ENCODE measurements around the gene PRIMA1. TPM values are rescaled to one million over a fixed set of nuclear protein-coding genes. Genes with fewer than 3 reads are reported as not detected.

Gene PRIMA1
- total RNA-seq, 1 experiment from 2014 or later: 4.9 TPM

- TF ChIP-seq GTF2I (CRISPR knock-in tag; conservative IDR thresholded peaks at IDR 0.05) (no peak), KAT7 (CRISPR knock-in tag; IDR thresholded peaks at IDR 0.05; ENCODE audit: borderline replicate concordance) (no peak), ZNF121 (CRISPR knock-in tag; IDR thresholded peaks at IDR 0.05) (no peak), ZNF425 (CRISPR knock-in tag; conservative IDR thresholded peaks at IDR 0.05) (no peak), FOXP1 (CRISPR knock-in tag; IDR thresholded peaks at IDR 0.05; ENCODE audit: borderline replicate concordance) (peak; percentile 80; the same call in 1 of the 2 replicates), FOXJ3 (CRISPR knock-in tag; IDR thresholded peaks at IDR 0.05; ENCODE audit: borderline replicate concordance) (no peak), NFATC4 (CRISPR knock-in tag; IDR thresholded peaks at IDR 0.05) (no peak), FOXK1 (CRISPR knock-in tag; IDR thresholded peaks at IDR 0.05) (peak; percentile 35; the same call in 1 of the 2 replicates), TCF7 (CRISPR knock-in tag; IDR thresholded peaks at IDR 0.05; ENCODE audit: low read depth) (0 out of 2 replicates have a peak, but pooled peaks have one; percentile 39), ZBTB43 (CRISPR knock-in tag; IDR thresholded peaks at IDR 0.05) (no peak), ZNF263 (CRISPR knock-in tag; IDR thresholded peaks at IDR 0.05; ENCODE audit: low read depth) (peak; percentile 49; the same call in 1 of the 2 replicates), MLX (CRISPR knock-in tag; IDR thresholded peaks at IDR 0.05) (0 out of 2 replicates have a peak, but pooled peaks have one; percentile 27), ZNF512 (CRISPR knock-in tag; IDR thresholded peaks at IDR 0.05; ENCODE audit: borderline replicate concordance) (no peak), GABPB1 (CRISPR knock-in tag; IDR thresholded peaks at IDR 0.05) (no peak), ERG (CRISPR knock-in tag; IDR thresholded peaks at IDR 0.05) (no peak)
- TF ChIP-seq, protein P1, sequence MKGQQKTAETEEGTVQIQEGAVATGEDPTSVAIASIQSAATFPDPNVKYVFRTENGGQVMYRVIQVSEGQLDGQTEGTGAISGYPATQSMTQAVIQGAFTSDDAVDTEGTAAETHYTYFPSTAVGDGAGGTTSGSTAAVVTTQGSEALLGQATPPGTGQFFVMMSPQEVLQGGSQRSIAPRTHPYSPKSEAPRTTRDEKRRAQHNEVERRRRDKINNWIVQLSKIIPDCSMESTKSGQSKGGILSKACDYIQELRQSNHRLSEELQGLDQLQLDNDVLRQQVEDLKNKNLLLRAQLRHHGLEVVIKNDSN (CRISPR knock-in tag; IDR thresholded peaks at IDR 0.05): 0 out of 2 replicates have a peak, but pooled peaks have one; percentile 0
- TF ChIP-seq, protein P2, sequence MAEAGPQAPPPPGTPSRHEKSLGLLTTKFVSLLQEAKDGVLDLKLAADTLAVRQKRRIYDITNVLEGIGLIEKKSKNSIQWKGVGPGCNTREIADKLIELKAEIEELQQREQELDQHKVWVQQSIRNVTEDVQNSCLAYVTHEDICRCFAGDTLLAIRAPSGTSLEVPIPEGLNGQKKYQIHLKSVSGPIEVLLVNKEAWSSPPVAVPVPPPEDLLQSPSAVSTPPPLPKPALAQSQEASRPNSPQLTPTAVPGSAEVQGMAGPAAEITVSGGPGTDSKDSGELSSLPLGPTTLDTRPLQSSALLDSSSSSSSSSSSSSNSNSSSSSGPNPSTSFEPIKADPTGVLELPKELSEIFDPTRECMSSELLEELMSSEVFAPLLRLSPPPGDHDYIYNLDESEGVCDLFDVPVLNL (CRISPR knock-in tag; IDR thresholded peaks at IDR 0.05; ENCODE audit: borderline replicate concordance, low read depth): 0 out of 2 replicates have a peak, but pooled peaks have one; percentile 67
These were observed 400 bp upstream of the PRIMA1 start (continued) for GRCh38 chr14:93788543-93789227.
